Type B pancreatic cell (in vitro differentiated cells): ENCODE measurements around the gene CEMIP. TPM values are rescaled to one million over a fixed set of nuclear protein-coding genes. Genes with fewer than 3 reads are reported as not detected.

Source experiments
- DNase-seq: peaks from one replicate; pipeline ENCODE4 v3.0.0; 2021; ENCODE audit warnings: mixed read lengths; ENCODE audit not compliant: unreplicated experiment; ENCODE audit errors: extremely low spot score
- H3K27ac Mint-ChIP-seq: 2 replicates; pipeline ENCODE4 v1.8.0; 2021; ENCODE audit warnings: mild to moderate bottlenecking, mixed read lengths
- H3K27me3 Mint-ChIP-seq: 2 replicates; pipeline ENCODE4 v1.8.0; 2021; ENCODE audit warnings: mixed read lengths
- H3K36me3 Mint-ChIP-seq: 2 replicates; pipeline ENCODE4 v1.8.0; 2021; ENCODE audit warnings: mixed read lengths
- H3K4me1 Mint-ChIP-seq: one replicate; pipeline ENCODE4 v1.8.0; 2021; ENCODE audit warnings: mixed read lengths; ENCODE audit not compliant: unreplicated experiment
- H3K4me3 Mint-ChIP-seq: 2 replicates; pipeline ENCODE4 v1.8.0; 2021; ENCODE audit warnings: mild to moderate bottlenecking, mixed read lengths
- H3K9me3 Mint-ChIP-seq: 2 replicates; pipeline ENCODE4 v1.8.0; 2021; ENCODE audit warnings: mixed read lengths
- total RNA-seq: library from RNA; stranded (reverse); gene quantifications from 2 replicates; pipeline ENCODE4 v1.2.1, GENCODE V29; 2021; ENCODE audit warnings: low replicate concordance
- TF ChIP-seq, protein P1 (sequence below): fragments of 200-600 bp; sonication (generic); conservative IDR thresholded peaks from 2 replicates; pipeline ENCODE4 v1.5.0; 2021; ENCODE audit warnings: antibody characterized with exemption, mild to moderate bottlenecking

The CEMIP gene
- total RNA-seq, 1 donor from 2014 or later, result 16.4 TPM

DNA sequence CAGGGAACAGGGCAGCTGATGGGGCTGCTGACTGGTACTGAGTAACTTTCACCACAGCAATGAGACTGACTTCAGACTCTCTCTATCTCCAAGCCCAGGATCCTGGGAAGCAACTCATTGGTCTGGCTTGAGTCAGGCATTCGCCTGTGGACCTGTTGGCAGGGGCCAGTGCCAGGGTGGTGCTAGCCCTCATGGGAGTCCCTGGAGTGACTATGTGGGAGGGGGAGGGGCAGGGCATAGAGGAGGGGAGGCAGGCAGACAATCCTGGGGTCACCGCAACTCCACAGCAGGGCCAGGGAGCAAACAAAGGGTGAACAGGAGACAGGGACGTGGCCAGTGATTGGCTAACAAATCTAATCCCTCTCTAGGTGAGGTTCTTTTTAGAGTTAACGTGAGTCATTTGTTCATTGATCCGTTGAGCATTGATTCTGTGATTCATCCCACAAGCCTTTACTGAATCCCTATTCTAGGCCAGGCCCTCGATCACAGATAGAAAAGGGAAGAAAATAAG lies 71.8 kb downstream of the CEMIP start:
- peaks cover 1% of the 10 kb centered on the region for H3K4me1 Mint-ChIP-seq
- no peak for DNase-seq
- peaks cover 13% of the 10 kb centered on the region for H3K27me3 Mint-ChIP-seq

DNA sequence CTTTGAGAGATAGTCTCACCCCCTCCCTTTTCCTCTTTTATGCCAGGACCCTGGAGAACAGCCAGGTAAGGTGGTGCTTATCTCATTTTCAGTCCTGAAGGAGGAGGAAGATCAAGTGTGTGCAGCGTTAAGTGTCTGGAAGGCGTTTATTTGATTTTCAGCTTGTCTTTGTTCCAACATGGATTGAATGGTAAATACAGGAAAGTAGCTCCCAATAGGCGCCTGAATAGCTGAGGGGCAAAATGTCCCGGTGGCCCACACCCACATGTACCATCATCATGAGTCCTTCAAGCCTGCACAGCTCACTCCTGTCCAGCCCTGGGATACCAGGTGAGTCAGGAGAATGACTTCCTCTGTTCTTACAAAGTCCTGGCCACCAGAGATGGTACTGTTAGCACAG lies 73.5 kb downstream of the CEMIP start:
- Mint-ChIP-seq H3K27ac (no peak overlapping the region), H3K4me3 (no peak overlapping the region), H3K36me3 (peaks cover 5% of the 10 kb centered on the region), H3K27me3 (peaks cover 16% of the 10 kb centered on the region), H3K9me3 (peaks cover 5% of the 10 kb centered on the region), H3K4me1 (peaks cover 5% of the 10 kb centered on the region)
- DNase-seq, result no peak
- TF ChIP-seq, protein P1, sequence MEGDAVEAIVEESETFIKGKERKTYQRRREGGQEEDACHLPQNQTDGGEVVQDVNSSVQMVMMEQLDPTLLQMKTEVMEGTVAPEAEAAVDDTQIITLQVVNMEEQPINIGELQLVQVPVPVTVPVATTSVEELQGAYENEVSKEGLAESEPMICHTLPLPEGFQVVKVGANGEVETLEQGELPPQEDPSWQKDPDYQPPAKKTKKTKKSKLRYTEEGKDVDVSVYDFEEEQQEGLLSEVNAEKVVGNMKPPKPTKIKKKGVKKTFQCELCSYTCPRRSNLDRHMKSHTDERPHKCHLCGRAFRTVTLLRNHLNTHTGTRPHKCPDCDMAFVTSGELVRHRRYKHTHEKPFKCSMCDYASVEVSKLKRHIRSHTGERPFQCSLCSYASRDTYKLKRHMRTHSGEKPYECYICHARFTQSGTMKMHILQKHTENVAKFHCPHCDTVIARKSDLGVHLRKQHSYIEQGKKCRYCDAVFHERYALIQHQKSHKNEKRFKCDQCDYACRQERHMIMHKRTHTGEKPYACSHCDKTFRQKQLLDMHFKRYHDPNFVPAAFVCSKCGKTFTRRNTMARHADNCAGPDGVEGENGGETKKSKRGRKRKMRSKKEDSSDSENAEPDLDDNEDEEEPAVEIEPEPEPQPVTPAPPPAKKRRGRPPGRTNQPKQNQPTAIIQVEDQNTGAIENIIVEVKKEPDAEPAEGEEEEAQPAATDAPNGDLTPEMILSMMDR, result no peak

More for the DNA sequence above, 71.8 kb downstream of the CEMIP start:
- Mint-ChIP-seq H3K4me3 (no peak overlapping the region), H3K36me3 (peaks cover 5% of the 10 kb centered on the region), H3K27ac (no peak overlapping the region), H3K9me3 (peaks cover 5% of the 10 kb centered on the region)
- TF ChIP-seq, protein P1, result no peak

DNA sequence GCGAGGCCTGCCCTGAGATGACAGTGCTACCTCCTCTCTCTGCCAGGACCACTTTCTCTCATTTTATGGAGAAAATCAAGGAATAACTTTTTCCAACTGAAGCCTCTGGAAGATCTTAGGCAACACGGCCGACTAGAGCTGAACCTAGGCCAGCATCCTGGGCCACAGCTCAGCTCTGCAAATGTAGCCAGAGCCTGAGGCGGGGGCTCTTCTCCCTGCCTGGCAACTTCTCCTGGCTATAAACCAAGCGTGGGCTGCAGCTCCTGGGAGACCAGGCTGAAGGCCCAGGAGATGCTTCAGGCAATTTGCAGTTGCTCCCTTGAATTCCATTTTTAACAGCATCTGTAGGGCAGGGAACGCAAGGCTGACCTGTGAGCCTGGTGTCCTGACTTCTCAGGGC lies 74.9 kb downstream of the CEMIP start:
- no peak for DNase-seq
- Mint-ChIP-seq H3K36me3 (peaks cover 5% of the 10 kb centered on the region), H3K4me3 (no peak overlapping the region), H3K27me3 (peaks cover 16% of the 10 kb centered on the region), H3K4me1 (peaks cover 5% of the 10 kb centered on the region), H3K27ac (no peak overlapping the region), H3K9me3 (peaks cover 5% of the 10 kb centered on the region)
- TF ChIP-seq, protein P1, result no peak

DNA sequence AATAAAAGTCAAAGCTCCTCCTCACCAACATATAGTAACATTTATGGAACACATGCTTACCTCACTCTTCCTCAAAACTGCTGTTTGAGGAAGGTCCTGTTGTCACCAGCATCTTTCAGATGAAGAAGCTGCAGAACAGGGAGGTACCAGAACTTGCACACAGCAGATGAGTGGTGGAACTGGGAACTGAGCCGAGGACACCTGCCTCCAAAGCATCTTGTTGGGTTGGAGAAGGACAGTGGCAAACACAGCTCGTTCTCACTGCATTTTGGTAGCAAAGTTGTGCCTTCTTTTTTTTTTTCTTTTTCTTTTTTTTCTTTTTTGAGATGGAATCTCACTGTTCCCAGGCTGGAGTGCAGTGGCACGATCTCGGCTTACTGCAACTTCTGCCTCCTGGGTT lies 76.0 kb downstream of the CEMIP start:
- H3K4me1 Mint-ChIP-seq, result peaks cover 5% of the 10 kb centered on the region

DNA sequence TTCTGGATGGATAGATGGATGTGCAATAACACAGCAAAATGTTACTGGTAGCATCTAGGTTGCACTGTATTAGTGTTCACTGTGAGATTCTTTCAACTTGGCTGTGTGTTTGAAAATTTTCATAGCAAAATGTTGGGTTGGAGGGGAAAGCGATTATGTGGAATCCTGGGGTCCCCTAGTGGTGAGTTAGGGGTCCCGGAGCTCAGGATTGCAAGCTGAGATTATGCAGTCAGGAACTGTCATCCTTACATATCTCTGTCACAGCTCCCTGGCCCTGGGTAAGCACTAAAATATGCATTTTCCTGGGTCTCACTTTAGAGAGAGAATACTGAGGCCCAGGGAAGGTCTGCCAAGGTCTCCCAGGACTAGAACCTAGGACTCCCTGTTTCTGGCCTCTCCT lies 77.2 kb downstream of the CEMIP start:
- Mint-ChIP-seq H3K9me3 (no peaks in the 10 kb centered on the region), H3K27me3 (peaks cover 14% of the 10 kb centered on the region), H3K4me1 (peaks cover 12% of the 10 kb centered on the region), H3K4me3 (no peak overlapping the region), H3K27ac (no peak overlapping the region), H3K36me3 (no peaks in the 10 kb centered on the region)
- TF ChIP-seq, protein P1, result peak; percentile 70
- DNase-seq, result no peak

More for the DNA sequence above, 76.0 kb downstream of the CEMIP start:
- Mint-ChIP-seq H3K9me3 (no peaks in the 10 kb centered on the region), H3K36me3 (no peaks in the 10 kb centered on the region), H3K27ac (no peak overlapping the region), H3K27me3 (peaks cover 7% of the 10 kb centered on the region), H3K4me3 (no peak overlapping the region)
- TF ChIP-seq, protein P1, result no peak
- no peak for DNase-seq
